Nephron (organoid): ENCODE results near the gene FKBP14.
A peak's percentile ranks its signal among the peaks of the same experiment; 100 is the strongest.

Experiments used
- H3K27ac Mint-ChIP-seq, 3 experiments: 2 replicates each; pipeline ENCODE4 v1.8.0; 2020; ENCODE audit warnings: mixed read lengths in 3 of 3, mild to moderate bottlenecking in 2 of 3, moderate library complexity in 1 of 3
- H3K27me3 Mint-ChIP-seq: 2 replicates; pipeline ENCODE4 v1.8.0; 2021; ENCODE audit warnings: low read depth, mild to moderate bottlenecking, moderate library complexity, mixed read lengths
- H3K36me3 Mint-ChIP-seq: 2 replicates; pipeline ENCODE4 v1.8.0; 2020; ENCODE audit warnings: low read depth, mixed read lengths
- H3K4me1 Mint-ChIP-seq: 2 replicates; pipeline ENCODE4 v1.8.0; 2020; ENCODE audit warnings: mixed read lengths
- H3K4me3 Mint-ChIP-seq, 3 experiments: 2 replicates each; pipeline ENCODE4 v1.8.0; 2020; ENCODE audit warnings: mild to moderate bottlenecking in 3 of 3, mixed read lengths in 3 of 3, moderate library complexity in 2 of 3
- H3K9me3 Mint-ChIP-seq: 2 replicates; pipeline ENCODE4 v1.8.0; 2020; ENCODE audit warnings: mixed read lengths
- CTCF ChIP-seq, 3 experiments: fragments of 200-600 bp; sonication (generic); IDR thresholded peaks; one replicate each; pipeline ENCODE4 v1.5.0; 2021; ENCODE audit warnings: antibody characterized with exemption in 3 of 3; ENCODE audit not compliant: unreplicated experiment in 3 of 3

Gene FKBP14

GRCh38 chr7:29971566-29972314 lies 54.8 kb downstream of the FKBP14 start:
- no peak overlapping the region for H3K4me3 Mint-ChIP-seq

DNA sequence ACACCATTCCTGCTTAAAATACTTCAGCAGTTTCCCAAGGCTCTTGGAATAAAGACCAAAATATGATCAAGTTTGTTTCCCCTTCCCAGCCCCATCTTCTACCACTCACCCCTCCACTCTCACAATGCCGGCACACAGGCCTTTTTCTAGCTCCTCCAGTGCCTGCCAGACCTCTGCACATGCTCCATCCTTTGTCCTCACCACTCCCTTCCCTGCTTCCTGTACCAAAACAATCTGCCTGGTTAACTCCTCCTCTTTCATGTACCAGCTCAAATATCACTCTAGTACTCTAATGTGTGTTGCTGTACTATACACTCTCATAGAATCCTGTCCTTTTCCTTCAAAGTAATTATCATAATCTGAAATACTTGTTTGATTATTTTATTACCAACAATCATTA lies 56.3 kb downstream of the FKBP14 start:
- H3K36me3 Mint-ChIP-seq, result peaks cover 63% of the 10 kb centered on the region
- TF ChIP-seq CTCF (IDR thresholded peaks at IDR 0.05; ENCODE audit: unreplicated experiment in 3 of 3), result no peak
- peak overlapping the region in 1 of 3 experiments; percentile 36 for H3K27ac Mint-ChIP-seq
- no peak overlapping the region for H3K4me3 Mint-ChIP-seq
- no peaks in the 10 kb centered on the region for H3K27me3 Mint-ChIP-seq
- no peaks in the 10 kb centered on the region for H3K9me3 Mint-ChIP-seq
- H3K4me1 Mint-ChIP-seq, result peaks cover 22% of the 10 kb centered on the region

More at GRCh38 chr7:29971566-29972314, 54.8 kb downstream of the FKBP14 start:
- H3K4me1 Mint-ChIP-seq, result peaks cover 38% of the 10 kb centered on the region
- TF ChIP-seq CTCF (IDR thresholded peaks at IDR 0.05; ENCODE audit: unreplicated experiment in 3 of 3), result no peak
- peaks cover 47% of the 10 kb centered on the region for H3K36me3 Mint-ChIP-seq
- H3K27me3 Mint-ChIP-seq, result no peaks in the 10 kb centered on the region
- H3K9me3 Mint-ChIP-seq, result no peaks in the 10 kb centered on the region
- H3K27ac Mint-ChIP-seq, result peak overlapping the region; percentile 62 to 87 (median 70)

GRCh38 chr7:29969738-29970137 lies 56.8 kb downstream of the FKBP14 start:
- Mint-ChIP-seq H3K27me3 (no peaks in the 10 kb centered on the region), H3K27ac (peak overlapping the region in 2 of 3 experiments; percentile 36 to 52), H3K4me1 (peaks cover 22% of the 10 kb centered on the region), H3K4me3 (no peak overlapping the region), H3K9me3 (no peaks in the 10 kb centered on the region), H3K36me3 (peaks cover 66% of the 10 kb centered on the region)
- TF ChIP-seq CTCF (IDR thresholded peaks at IDR 0.05; ENCODE audit: unreplicated experiment in 3 of 3), result no peak

- no peaks in the 10 kb centered on the region for H3K27me3 Mint-ChIP-seq
- H3K36me3 Mint-ChIP-seq, result peaks cover 73% of the 10 kb centered on the region
- H3K9me3 Mint-ChIP-seq, result no peaks in the 10 kb centered on the region
- H3K4me1 Mint-ChIP-seq, result peaks cover 22% of the 10 kb centered on the region
- H3K27ac Mint-ChIP-seq, result peak overlapping the region in 2 of 3 experiments; percentile 37 to 52
- no peak overlapping the region for H3K4me3 Mint-ChIP-seq
- no peak for TF ChIP-seq CTCF (IDR thresholded peaks at IDR 0.05; ENCODE audit: unreplicated experiment in 3 of 3)
Observed at GRCh38 chr7:29968683-29969395, 57.7 kb downstream of the FKBP14 start.

DNA sequence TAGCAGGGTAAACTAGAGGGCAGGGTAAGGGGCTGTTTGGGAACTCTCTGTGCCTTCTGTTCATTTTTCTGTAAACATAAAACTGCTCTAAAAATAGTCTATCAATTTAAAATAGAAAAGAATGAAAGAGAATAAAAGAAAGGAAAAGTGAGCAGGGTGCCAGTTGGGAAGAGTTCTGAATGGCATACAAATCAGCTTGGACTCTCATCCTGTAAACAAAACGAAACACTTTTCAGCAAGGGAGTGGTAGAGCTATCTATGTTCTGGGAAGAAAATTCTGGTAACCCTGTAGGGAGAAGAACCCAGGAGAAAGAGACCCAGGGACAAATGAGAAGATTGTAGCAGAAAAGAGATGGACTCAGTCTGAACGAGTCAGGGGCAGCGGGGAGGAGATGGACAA lies 61.5 kb downstream of the FKBP14 start:
- Mint-ChIP-seq H3K4me1 (peaks cover 10% of the 10 kb centered on the region), H3K36me3 (peaks cover 81% of the 10 kb centered on the region), H3K9me3 (no peaks in the 10 kb centered on the region), H3K4me3 (no peak overlapping the region), H3K27me3 (no peaks in the 10 kb centered on the region), H3K27ac (no peak overlapping the region)
- no peak for TF ChIP-seq CTCF (IDR thresholded peaks at IDR 0.05; ENCODE audit: unreplicated experiment in 3 of 3)
